HG03196 (cell line): ENCODE results near the gene GPBP1.

Experiments
- ATAC-seq: cut with Tn5 transposase; IDR thresholded peaks from one replicate; pipeline ENCODE4 v1.9.1; 2021; ENCODE audit not compliant: unreplicated experiment

Gene GPBP1

DNA sequence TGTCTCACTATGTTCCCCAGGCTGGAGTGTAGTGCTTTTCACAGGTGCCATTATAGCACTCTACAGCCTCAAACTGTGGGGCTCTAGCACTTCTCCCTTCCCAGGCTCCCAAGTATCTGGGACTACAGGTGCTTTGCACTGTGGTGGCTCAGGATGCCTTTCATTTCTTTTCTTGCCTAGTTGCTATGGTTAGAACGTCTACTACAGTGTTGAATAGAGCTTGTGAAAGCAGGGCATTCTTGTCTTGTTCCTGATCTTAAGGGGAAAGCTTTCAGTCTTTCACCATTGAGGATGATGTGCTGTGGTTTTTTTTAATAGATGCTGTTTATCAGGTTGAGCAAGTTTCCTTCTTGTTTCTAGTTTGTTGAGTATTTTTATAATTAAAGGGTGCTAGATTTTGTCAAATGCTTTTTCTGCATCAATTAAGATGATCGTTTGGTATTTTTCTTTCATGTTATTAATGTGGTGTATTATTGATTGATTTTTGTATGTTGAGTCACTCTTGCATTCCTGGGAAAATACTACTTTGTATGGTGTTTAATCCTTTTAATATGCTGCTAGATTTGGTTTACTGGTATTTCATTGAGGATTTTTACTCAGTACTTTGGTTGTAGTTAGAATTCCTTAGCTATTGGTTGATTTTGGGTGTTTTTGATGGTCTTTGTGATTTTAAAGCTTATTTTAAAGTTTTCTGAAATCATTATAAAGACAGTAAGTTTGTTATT is 35.6 kb downstream of the GPBP1 start:
- ATAC-seq, result no peak

DNA sequence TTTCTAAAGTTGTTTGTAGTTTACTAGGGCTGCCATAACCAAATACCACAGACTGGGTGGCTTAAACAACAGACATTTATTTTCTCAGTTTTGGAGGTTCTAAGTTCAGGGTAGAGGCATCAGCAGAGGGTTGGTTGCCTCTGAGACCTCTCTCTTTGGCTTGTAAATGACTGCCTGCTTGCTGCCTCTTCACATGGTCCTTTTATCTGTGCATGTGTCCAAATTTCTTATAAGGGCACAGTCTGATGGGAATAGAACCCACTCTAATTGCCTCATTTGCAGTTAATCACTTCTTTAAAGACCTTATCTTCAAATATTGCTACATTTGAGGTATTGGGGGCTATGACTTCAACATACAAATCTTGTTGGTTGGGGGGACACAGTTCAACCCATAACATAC is 36.8 kb downstream of the GPBP1 start:
- no peak for ATAC-seq

DNA sequence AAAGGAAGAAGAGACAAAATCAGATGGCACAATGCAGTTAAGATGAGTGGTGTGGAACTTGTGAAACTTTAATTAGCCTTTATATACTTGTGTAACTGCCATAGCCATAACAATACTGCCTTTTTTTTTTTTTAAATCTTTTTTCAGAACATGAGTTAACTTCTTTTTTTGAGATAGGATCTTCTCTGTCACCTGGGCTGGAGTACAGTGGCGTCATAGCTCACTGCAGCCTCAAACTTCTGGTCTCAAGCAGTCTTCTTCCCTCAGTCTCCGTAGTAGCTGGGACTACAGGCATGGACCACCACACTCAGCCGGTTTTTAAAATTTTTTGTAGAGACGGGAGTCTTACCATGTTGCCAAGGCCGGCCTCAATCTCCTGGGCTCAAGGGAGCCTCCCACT is 37.2 kb downstream of the GPBP1 start:
- ATAC-seq, result no peak

DNA sequence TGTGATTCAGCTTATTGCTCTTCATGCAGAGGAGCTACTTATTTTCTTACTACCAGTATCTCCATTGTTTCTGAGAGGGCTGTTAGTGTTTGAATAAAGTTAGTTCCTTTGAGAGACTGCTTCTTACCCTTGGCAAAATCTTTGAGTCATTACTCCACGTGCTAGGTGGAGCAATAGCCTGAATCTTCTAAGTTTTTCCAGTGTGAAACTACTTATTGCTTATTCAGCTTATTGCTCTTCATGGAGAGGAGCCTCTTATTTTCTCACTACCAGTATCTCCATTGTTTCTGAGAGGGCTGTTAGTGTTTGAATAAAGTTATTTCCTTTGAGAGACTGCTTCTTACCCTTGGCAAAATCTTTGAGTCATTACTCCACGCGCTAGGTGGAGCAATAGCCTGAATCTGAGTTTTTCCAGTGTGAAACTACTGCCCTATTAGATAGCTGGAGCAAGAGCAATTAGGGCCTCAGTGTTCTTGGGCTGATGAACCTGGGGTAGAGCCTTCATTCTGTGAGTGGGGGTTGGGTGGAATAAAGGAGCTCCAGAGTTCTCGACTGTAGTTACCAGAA is 41.9 kb downstream of the GPBP1 start:
- no peak for ATAC-seq

DNA sequence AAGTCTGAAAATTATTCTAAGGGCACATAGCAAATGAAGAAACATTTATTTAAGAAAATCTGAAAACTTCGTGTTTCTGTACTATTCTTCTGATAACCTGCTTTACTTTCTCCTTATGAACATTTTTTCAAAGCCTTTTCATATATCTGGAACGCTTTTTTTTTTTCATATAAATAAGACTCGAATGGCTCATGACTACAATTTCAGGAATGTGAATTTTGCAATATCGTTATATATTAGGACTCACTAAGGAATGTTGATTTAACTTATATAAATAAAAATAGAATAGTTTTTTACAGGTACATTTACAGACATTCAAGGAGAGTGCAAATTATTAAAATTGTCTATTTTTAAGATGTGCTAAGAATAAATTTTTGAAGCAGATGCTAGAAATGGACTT is 42.9 kb downstream of the GPBP1 start:
- no peak for ATAC-seq

DNA sequence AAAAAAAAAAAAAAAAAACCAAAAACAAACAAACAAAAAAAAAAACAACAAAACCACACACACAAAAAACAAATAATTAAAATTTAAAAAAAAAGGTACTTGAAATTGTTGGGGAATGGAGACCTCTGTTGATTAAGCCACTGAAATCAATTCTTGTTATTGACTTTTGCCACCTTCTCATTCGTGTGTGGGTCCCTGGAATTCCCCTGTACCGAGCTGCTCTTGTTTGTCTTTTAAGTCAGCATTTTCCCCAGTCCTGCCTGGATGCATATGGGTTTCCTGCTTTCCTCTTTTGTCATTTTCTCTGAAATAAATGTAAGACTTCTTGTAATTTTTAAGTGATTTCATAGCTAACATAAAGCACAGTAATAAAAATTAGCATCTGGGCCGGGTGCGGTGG is 45.5 kb downstream of the GPBP1 start:
- ATAC-seq, result no peak

DNA sequence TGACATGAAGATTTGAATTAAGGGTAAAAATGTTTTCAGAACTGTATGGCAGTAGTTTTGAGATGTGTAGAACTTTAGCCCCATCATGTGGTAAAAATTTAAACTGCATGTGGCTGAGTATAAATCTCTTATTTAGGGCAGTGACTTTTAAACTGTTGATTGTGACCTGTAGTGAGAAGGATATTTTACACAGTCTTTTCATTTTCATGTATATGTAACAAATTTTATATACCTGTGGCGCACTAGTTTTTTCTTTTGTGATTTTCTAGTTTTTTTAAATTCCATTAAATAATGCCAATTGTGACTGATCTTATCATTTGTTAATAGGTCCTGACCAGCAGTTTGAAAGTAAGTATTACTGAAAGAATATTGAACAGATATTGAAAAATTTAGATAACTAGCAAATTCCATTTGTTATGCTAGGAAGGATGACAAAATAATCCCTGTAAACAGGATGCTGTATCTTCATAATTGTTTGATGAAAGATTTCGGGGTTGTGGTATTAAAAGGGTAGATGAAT is 47.2 kb downstream of the GPBP1 start:
- no peak for ATAC-seq

DNA sequence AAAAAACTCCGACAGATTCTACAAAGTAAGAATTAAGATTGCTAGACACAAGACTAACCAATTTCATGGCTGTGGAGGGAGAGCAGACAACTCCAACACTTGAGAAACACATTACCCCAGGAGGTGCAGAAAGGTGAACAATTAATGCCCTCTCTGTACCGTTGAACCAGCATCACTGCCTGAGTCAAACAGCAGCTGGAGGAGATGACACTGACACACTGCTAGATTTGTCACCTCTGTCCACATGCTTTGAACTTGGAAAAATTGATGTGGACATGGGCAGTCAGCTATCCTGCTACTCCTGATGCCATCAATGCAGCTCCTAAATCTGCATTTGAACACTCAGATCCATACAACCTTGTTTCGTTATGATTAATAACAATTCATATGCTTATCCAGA is 51.7 kb downstream of the GPBP1 start:
- no peak for ATAC-seq

DNA sequence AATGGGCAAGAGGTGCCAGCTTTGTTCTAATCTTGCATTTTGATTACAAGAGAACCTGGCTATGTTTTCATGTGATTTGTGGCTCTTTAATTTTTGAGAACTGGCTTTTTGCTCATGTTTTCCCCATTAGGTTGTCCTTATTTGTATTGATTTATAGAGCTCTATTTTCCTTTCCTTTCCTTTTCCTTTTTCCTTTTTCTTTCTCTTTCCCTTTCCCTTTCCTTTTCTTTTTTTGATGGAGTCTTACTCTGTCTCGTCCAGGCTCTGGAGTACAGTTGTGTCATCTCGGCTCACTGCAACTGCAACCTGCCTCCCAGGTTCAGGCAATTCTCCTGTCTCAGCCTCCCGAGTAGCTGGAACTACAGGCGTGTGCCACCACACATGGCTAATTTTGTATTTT is 55.5 kb downstream of the GPBP1 start:
- no peak for ATAC-seq

DNA sequence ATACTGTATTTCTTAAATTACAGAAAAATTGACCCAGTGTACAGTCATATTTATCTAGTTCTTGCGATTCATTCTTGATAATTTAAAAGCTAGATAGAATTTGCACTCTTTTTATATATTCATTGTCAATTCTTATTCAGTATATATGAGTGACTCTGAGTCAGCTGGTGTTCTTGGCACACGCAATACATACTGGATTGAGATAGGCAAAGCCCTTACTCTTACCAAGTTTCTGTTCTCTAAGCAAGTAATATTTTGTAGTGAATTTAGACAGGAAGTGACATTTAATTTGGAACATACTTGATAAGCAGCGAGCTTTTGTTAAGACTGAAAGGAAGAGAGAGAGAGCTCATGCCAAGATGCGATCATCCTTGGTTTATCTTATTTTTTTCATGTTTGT is 57.7 kb downstream of the GPBP1 start:
- ATAC-seq, result no peak

DNA sequence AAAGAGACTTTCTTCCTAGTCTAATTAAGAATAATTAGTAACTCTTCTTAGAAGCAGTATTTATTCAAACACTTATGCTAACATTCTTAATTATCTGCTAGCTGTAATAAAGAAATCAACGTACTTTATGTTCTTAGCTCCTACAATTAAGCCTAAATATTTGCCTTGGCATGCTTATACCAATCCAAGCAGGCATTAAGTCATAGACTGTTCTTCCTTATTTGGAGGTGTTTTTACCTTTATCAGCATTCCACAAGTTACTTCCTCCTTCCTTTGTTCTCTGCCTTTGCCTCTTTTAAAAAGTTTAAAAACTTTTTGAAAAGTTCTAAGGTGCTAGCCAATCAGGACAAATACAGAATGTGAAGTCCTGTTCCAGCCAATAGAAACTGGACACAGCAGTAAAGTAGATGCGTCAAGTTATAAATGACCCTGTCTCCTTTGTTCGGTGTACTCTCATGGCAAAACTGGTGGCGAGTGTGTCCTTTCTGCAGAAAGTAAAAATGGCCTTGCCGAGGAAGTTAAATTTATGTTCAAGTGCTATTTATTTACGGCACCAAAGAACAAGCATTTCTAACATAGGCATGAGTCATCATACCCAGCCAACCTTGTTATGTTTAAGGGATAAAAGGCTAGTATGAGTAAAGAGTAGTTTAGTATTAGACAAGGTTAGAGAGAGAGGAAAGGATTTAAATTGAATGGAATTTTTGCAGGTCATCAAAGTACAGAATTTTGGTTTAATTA is 58.6 kb downstream of the GPBP1 start:
- no peak for ATAC-seq

DNA sequence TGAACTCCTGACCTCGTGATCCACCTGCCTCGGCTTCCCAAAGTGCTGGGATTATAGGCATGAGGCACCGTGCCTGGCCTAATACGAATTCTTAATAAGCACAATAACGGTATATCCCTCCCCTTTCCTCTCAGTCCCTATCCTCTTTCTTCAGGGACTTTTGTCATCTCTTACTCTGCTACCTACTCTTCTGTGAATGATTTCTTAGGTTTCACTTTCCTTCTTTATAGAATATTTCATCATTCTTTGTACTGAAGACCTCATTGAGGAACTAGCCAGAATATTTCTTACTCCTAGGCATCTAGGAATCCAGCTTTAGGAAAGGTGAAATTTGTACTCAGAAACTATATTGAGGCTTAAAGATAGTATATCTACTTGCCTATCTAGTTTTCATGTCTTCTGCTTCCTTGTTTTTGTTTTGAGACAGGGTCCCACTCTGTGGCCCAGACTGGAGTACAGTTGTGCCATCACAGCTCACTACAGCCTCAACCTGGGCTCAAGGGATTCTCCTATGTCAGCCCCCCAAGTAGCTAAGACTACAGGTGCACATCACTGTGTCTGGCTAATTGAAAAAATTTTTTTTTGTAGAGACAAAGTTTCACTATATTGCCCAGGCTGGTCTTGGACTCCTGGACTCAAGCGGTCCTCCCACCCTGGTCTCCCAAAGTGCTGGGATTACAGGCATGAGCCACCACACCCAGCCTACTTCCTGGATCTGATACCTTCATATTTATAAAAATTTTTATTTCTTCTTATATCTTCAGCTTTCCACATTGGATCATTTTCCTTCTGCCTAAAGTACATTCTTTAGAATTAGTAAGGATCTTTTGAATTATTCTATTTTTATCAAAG is 69.7 kb downstream of the GPBP1 start:
- ATAC-seq, result no peak

DNA sequence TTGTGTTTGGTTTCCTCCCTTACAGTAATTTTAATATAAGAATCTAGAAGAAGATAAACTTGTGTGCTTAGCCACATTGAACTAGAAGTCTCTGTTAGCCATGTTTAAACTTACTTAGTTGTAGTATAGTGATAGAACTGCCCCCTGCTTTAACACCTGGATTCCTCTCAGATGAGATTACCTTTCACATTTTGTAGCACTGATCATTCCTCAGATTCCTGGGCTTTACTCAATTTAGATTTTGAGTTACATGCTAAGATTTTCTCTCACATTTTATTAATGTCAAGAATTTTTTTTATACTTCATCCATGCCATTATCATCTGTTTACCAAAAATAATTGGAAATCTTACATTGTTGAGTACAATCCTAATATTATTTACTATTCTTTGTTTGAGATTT is 70.5 kb downstream of the GPBP1 start:
- no peak for ATAC-seq

DNA sequence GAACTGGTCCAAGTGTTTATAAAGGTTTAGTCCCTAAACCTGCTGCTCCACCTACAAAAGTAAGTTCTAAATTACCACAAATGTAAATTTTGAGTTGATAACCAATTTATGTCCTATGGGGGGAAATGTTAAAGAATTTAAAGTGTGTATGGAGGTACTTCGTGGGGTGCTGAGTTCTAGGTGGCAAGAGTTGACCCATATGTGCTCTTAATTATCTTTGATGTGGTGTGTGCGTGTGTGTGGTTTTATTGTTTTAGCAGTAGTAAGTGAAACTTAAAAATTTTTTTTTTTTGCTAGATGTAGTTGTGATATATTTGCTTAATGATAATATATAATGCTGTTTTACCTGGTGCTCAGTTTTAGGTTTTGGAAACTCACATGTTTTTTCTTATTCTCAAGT is 72.6 kb downstream of the GPBP1 start:
- no peak for ATAC-seq

DNA sequence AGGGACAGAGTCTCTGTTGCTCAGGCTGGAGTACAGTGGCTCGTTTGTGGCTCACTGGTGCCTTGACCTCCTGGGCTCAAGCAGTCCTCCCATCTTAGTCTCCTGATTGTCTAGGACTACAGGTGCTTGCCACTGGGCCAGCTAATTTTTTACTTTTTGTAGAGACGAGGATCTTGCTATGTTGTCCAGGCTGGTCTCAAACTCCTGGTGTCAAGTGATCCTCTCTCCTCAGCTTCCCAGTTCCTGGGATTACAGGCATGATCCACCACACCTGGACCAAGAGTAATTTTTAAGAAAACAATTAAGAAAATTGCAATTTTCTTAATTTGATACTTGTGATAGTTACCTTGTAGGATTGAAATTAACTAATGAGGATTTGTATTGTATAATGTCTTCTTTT is 73.9 kb downstream of the GPBP1 start:
- ATAC-seq, result no peak

DNA sequence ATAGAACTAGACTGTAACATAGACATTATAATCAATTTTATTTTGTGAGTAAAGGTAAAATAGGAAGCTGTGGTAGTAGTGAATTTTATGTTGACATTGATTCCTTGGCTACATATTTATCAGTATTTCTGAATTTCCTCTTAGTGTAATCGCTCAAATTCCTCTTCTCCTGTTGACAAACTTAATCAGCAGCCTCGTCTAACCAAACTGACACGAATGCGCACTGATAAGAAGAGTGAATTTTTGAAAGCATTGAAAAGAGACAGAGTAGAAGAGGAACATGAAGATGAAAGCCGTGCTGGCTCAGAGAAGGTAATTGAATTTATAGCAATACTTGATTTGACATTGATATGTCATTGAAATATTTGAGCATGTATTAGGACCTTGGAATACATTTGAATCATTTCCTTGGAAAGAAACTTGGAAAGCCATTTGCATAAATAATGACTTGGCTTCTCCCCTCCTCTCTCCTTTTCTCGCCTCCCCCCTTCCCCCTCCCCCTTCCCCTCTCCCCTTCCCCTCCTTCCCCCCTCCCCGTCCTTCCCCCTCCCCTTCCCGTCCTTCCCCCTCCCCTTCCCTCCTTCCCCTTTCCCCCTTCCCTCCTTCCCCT is 75.5 kb downstream of the GPBP1 start:
- ATAC-seq, result no peak

DNA sequence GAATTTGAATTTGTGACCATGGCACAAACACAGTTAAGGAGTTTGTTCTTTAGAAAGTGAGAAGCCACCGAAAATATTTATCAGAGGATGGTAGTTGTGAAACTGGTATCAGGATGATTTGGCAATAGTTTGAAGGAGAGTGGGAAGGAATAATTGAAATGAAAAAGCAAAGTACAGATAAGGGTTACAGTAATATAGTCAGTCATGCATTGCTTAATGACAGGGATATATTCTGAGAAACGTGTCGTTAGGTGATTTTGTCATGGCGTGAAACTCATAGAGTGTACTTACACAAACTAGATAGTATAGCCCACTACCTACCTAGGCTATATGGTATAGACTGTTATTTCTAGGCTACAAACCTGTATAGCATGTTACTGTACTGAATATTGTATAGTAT is 84.2 kb downstream of the GPBP1 start:
- no peak for ATAC-seq

DNA sequence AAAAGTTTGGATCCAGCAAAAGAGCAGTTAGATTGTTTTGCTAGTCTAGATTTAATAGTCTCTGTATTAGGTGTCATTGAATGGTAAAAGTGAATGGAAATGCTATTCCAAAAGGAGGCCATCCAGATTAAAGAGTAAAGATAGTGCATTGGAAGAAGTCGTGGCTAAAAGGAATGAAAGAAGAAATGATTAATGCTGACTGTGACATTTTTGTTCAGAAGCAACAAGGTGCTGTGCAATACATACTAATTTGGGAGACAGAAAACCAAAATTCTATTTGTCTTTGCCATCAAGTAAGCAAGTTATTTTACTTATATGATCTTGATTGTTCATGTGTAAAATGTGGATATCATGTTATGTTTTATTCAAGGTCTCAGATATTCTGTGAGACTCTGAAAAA is 85.1 kb downstream of the GPBP1 start:
- no peak for ATAC-seq

DNA sequence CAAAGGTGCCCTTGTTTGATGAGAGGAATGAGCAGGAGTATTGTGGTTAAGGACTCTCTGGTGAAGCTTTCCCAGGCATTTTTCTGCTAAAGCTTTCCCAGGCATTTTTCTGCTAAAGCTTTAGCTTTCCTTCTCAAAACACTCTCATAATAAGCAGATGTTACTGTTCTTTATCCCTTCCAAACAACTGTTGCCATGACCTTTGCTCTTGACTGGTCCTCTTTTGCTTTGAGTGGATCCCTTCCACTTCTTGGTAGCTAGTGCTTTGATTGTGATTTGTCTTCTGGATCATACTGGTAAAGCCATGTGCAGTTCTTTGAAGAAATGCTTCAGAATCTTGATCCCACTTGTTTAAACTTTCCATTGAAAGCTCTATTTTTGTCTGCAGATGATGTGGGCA is 85.8 kb downstream of the GPBP1 start:
- no peak for ATAC-seq

DNA sequence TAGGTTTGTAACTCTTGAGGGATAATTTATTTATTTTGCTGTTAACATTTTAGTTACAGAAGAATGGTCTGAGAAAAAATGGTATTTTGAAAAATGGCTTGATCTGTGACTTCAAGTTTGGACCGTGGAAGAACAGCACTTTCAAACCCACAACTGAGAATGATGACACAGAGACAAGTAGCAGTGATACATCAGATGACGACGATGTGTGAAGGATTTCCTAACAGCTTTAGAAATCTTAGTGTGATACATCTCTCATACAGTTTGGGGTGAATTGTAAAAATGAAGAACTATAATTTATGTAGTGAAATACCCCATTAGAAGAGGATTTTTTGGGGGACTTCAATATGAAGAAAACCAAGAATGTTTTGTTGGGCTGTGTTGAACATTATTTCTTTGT is 88.7 kb downstream of the GPBP1 start:
- ATAC-seq, result no peak

DNA sequence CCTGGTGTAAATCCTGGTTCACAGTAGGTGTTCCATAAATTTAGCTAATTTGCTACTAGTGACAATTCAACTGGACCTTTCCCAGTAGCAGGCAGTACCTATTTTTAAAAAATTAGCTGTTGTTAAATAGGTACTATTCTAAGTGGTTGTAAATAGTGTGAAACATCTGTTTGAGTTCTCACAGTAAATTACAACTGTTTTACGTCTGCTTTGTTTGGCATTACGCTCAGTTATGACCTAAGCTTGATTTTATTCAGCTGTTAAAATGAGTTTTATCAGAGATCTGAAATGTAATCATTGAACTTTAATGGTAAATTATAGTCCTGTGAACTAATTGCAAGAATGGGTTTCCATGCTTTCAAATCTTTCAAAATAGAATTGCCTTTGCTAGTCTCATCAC is 93.9 kb downstream of the GPBP1 start:
- no peak for ATAC-seq
